GM12872 (cell line): ENCODE results near the gene SLC9A1.

Experiments
- CTCF ChIP-seq: IDR thresholded peaks from 3 replicates; pipeline ENCODE4 v1.5.1; 2011; ENCODE audit warnings: low read depth, mild to moderate bottlenecking, low read length, moderate library complexity; ENCODE audit not compliant: insufficient read depth

Gene SLC9A1

GRCh38 chr1:27143401-27143800 lies 11.5 kb downstream of the SLC9A1 start:
- TF ChIP-seq CTCF = no peak

- no peak for TF ChIP-seq CTCF
Observed at GRCh38 chr1:27142464-27142863, 12.5 kb downstream of the SLC9A1 start.

GRCh38 chr1:27141266-27142003 lies 13.5 kb downstream of the SLC9A1 start:
- TF ChIP-seq CTCF = no peak

- no peak for TF ChIP-seq CTCF
Observed at GRCh38 chr1:27139980-27140379, 14.9 kb downstream of the SLC9A1 start.

GRCh38 chr1:27138927-27139326 lies 16.0 kb downstream of the SLC9A1 start:
- TF ChIP-seq CTCF = no peak

- no peak for TF ChIP-seq CTCF
Observed at GRCh38 chr1:27138368-27138767, 16.6 kb downstream of the SLC9A1 start.

- no peak for TF ChIP-seq CTCF
Observed at GRCh38 chr1:27137544-27138075, 17.3 kb downstream of the SLC9A1 start.
